GM18867 (cell line): ENCODE results near the gene MYO10.
"Not testable (repeated sequence)": the region's sequence is repeated elsewhere in the genome, so short reads cannot be mapped to it uniquely, and the experiment has no call there.

Experiments used
- ATAC-seq: cut with Tn5 transposase; IDR thresholded peaks from one replicate; pipeline ENCODE4 v1.9.1; 2021; ENCODE audit warnings: mild to moderate bottlenecking, moderate library complexity; ENCODE audit not compliant: unreplicated experiment

The MYO10 gene

DNA sequence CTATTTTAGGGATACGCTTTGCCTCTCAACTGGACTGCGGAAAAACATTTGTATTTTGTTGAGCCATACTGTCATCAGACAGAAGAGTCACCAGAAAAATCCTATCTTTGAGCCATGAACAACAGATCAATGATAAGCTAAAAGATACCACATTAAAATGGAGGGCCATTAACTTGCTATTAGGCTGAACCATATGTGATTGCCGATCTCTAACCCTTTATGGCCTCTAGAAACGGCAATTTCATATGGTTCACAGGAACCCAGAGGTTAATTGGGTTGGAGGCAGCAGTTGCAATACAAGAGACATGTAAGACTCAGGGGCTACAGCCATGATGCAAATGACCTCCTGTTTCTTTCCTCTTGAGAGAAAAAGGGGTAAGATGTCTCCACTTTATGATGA is 69.8 kb downstream of the MYO10 start:
- no peak for ATAC-seq

DNA sequence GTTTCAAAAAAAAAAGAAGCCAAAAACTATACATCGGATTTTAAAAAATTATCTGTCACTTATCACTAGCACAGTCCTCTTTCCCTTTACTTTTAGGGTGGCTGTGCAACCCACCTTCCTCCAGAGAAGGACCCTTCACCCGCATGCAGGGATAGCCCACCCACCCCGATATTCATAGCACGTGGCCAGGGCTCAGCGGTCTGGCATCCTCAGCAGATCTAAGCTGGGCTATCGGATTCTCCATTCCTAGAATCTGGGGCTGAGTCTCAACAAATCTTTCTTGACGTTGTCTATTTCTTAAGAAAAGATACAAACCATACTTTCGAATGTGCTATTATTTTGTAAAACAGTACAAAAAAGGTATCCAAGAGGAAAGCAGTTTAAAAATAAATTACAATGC is 70.9 kb downstream of the MYO10 start:
- ATAC-seq: no peak

DNA sequence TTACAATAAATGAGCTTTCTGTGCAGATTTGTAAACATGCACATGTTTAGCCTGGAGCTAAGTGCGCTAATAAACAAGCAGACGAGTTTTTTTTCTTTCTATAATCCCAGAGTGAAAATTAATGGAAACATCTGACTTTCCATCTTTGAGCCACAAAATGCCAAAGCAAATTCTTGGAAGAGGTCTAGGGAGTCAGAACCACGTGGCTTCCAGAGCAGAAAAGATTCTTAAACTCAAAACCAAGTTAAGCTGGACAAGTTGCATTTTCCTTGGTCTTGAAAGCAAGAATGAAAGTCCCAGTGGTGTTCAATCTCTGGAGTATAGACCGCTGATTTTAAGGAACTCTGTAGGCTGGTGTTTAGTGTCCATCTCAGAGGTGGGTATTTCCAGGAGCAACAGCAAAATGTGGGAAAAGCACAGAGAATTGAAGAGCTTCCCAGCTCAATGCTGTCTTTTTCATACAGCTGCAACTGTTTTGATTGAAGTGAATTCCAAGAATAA is 71.4 kb downstream of the MYO10 start:
- no peak for ATAC-seq

DNA sequence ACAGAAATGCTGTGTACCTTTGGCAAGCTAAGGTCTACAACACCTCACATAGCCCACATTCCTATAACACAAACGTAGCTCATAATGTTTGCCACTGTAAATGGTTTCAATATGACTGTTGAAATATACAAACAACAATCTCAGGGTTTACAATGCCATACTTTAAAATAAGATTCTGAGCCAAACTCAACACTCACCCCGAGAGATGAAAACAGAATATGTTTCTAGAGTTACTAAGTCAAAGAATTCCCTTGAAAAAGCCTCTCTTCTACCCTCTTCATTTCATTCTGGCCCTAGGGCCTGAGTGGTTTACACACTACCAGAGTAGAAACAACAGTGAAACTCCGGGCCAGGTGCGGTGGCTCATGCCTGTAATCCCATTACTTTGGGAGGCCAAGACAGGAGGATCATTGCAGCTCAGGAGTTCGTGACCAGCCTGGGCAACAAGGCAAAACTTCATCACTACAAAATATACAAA is 72.6 kb downstream of the MYO10 start:
- no peak for ATAC-seq

DNA sequence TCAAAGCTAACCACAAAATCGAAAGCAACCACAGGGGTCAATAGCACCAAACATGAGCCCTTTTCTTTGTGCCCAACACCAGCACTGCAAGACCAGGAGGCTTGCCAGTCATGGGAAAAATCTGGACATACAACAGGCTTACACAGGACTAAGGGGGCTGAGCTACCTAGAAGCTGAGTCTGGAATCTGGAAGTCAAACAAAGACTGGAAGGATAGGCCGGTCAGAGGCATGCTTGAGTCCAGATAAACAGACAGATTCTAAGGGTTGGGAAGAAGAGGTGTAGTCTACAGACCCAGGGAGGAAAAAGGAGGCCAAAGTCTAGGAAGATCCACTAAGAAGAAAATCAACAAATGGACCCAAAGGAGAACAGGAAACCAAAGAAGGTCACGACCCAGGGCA is 73.3 kb downstream of the MYO10 start:
- ATAC-seq: no peak

DNA sequence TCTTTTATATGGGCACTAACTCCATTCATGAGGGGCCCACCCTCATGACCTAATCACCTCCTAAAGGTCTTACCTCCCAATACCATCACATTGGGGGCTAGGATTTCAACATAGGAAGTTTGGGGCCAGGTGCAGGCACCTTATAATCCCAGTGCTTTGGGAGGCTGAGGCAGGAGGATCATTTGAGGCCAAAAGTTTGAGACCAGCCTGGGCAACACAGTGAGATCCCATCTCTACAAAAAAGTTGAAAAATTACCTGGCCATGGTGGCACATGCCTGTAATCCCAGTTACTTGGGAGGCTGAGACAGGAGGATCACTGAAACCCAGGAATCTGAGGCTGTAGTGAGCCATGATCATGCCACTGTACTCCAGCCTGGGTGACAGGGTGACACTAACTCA is 76.7 kb downstream of the MYO10 start:
- ATAC-seq: no peak

DNA sequence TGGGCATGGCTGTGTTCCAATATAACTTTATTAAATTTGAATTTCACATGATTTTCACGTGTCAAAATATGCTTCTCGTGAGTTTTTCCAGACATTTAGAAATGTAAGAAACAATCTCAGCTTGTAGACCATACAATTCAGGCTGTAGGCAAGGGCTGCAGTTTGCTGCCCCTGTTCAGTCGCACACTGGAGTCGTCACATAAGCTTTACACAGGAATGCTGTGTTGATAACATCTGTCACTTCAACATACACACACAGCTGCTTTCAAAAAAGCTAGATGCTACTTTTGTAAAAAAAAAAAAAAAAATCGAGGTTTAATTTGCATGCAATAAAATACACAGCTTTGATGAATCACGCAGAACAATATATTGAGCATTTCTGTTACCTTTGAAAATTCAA is 77.9 kb downstream of the MYO10 start:
- ATAC-seq: no peak

DNA sequence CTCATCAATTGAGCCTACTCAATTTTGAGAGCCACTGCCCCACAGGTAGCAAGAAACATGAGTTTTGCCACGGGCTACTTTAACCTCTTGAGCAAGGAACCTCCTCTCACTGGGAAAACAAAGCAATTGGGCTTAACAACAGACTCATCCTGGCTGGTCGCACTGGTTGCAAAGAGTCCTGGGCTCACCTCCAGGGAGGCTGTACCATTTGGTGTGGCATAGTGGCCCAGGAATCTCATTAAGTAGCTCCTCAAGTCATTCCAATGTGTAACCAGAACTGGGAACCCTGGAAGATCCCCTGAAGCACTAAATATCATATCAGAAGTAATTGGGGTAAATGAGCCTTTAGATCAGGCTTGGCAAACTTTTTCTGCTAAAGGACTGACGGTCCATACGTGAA is 78.5 kb downstream of the MYO10 start:
- no peak for ATAC-seq

DNA sequence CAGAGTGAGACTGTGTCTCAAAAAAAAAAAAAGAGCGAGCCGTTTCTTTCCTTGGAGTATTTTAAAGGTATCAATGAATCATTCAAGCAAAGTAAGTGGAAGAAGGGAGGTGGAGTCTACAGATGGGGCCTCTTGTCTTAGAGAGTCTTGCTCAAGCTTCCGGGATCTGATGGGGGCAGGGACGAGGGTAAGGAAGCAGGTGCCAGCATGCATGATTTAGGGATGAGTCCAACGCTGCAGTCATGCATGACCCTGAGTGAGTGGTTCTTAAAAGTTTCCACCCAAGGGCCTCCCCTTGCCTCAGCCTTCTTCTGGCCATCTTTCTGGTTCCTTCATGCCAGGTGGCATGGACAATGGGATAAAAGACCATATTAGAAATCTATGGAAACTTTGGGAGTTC is 79.6 kb downstream of the MYO10 start:
- no peak for ATAC-seq

DNA sequence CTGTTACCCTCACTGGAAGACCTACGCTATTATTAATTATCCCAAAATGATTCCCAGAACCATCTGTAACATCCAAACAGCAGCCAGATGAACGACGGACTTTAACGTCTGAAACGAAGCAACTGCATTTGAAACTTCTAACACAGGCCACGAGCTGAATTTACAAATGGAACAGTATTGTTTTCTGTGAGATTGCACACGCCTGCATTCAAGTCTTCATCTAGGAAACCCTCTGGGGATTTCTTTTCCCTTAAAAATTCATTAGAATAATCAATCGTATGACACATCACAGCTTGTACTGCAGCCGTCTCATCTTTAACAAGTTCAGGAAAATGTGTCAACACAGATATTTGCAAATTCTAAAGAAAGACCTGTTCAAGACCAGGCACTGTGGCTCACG is 80.2 kb downstream of the MYO10 start:
- no peak for ATAC-seq

DNA sequence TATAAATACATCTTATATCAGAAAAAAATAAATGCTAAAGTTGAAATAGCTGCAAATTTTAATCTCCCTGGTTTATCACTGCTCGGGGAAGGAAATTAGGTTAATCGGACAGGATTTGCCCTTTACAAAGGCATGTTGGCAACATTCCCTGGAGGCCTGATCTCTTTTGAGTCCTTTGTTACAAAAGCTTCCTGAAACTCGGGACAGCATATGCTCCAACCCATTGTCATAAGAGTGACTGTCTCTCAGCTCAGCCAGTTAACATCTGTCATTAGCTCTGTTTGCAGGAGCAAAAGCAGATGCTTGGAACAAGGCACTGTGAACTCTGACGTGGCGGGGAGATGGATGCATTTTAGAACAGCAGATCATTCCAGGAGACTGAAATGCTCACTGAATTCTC is 80.6 kb downstream of the MYO10 start:
- no peak for ATAC-seq

DNA sequence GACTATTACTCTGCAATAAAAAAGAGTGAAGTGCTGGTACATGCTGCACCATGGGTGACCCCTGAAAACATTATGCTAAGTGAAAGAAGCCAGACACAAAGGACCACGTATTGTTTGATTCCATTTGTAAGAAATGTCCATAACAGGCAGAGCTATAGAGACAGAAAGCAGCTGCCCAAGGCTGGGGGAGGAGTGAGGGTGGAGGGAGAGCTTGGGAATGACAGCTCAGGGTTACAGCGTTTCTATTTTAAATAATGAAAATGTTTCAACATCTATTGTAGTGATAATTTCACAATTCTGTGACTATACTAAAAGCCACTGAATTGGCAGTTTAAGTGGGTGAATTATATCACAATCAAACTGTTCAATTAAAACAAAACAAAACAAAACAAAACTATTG is 81.7 kb downstream of the MYO10 start:
- no peak for ATAC-seq

DNA sequence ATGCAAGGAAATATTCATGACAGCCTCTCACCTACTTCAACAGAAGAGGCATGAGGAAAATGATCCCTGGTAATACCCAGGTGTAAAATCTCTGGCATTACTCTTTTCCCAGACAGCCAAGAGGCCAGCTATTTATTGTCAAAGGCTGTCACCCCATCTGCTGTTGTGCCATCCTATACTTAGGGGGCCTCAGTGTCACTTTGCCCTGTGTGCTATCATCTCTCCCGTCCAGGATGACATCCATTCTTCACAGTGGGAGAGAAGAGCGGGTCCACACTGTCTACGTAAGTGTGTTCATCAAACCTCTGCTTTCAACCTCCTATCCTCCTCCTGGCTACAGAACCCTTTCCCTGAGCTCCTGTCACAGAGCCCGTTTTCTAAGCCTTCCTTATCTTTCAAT is 82.6 kb downstream of the MYO10 start:
- no peak for ATAC-seq

DNA sequence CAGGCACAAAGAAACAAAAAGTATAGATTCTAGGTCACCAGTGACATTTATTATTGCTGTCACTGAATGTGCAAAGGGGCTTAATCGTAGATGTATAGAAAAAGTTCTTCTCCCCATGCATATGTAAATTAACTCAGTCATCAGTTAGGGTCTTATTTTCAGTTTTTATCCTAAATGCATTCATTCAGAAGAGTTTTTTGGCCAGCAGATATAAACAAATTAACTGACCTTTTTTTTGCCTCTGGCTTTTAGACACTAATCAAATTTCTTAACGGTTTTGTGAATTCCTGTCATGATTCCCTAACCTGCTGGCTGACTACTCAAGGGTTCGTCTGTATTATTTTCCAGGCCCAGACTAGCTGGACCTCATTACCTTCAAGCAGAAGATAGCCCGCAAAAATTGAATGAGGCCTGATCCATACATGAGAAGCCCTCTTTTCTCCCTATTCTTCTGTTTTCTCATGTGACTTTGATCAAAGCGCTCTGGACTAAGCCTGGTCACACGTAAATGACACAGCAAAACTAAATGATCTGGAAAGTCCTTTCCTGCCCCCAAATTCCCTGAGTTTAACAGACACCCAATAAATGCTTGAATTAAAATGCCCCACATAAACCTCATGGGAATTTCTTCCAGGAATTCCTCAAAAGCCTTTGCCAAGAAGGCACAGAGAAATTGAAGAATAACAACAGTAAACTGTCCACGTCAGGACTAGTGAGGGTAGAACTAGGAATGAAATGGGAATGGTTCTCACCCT is 83.7 kb downstream of the MYO10 start:
- no peak for ATAC-seq

DNA sequence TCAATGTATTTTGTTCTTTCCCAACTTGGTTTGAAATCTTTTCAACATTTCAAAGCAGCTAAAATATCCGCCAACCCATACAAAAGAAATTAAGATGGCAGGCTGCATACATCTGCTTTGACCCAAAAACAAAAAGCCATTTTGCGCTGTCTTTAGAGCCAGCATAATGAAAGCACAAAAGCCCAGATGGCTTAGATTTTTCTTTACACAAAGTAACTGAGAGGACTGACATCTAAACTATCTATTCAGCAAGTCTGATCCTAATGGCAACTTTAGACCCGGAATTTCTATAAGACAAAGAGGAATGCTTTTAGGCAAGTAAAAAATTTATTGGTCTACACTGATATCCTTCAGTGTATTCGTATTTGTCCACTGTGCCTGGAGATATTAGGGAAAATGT is 86.3 kb downstream of the MYO10 start:
- no peak for ATAC-seq

DNA sequence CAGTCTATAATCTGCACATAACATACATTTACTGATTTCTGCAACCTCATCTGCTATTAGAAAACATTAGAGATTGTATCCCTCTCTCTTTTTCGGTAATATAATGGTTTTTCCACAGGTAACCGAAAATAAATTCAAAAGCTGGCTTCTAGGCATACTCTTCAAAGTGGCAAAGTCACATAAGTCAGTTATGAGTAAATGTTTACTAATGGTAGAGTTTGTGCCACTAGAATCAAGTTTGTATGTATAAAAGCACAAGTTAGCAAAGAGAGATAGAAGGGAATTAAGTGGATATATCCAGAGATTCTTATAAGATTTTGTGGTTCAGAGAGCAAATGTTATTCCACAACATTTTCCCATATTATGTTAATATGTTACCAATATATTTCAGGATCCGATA is 86.9 kb downstream of the MYO10 start:
- ATAC-seq: no peak

DNA sequence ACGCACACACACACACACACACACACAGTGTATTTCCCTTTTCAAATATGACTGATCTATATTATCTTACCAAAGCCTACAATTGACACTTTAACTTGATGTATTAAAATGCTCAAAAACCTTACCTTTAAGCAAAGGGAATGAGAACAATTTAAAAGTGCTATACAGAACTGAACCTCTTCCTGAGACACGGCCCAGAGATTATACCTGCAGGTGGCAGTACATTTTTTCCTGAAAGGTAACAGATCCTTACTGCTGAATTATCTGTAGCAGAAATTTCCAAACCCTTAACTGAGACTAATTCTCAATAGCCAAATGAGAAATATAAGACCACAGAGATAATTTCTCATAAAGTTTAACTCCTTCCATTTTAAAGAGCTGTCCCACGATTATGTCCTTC is 91.1 kb downstream of the MYO10 start:
- no peak for ATAC-seq

DNA sequence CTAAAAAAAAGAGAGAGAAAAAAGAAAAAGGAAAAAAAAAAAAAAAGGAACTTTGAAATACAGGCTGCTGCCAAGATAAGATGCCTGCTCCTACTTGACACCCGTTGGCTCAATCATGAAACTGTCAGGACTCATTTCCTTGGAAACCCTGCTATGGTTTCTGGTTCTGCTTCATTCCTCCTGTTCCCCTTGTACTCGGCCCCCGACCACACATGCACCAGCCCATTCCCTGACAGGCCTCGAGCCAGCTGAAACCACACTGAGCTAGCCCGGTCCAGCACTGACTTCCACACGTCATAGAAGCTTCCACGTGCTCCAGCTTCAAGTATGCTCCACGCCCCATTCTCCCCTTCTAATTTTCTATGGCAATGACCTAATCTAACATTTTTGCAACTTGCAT is 93.2 kb downstream of the MYO10 start:
- no peak for ATAC-seq

DNA sequence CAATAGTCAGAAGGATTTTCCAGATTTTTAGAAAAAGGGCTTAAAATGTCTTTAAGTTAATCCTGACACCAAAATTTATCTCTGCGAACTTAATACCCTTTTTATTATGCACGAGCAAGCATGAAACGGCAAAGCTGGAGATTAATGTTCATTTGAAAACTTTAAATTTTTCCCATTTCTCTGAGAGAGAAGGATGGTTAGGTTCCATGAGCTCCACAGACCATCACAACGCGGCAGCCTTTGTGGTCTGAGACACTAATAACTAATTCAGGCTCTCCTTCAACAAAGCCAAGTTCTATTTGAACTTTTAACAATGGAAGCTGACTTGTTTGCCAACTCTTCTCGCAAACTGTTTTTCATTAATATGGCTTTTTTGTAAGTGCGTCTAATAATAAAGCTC is 94.7 kb downstream of the MYO10 start:
- ATAC-seq: no peak

DNA sequence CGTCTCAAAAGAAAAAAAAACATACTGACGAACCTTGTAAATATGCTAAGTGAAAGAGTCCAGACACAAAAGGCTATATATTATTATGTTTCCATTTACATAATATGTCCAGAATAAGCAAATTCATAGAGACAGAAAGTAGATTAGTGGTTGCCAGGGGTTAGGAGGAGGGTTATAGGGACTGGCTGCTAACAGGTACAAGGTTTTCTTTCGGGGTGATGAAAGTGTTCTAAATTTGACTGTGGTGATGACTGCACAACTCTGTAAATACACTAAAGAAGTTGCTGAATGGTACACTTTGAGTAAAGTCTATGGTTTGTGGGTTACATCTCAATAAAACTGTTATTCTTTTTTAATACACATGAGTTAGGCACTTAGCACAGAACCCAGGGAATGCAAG is 98.8 kb downstream of the MYO10 start:
- no peak for ATAC-seq

DNA sequence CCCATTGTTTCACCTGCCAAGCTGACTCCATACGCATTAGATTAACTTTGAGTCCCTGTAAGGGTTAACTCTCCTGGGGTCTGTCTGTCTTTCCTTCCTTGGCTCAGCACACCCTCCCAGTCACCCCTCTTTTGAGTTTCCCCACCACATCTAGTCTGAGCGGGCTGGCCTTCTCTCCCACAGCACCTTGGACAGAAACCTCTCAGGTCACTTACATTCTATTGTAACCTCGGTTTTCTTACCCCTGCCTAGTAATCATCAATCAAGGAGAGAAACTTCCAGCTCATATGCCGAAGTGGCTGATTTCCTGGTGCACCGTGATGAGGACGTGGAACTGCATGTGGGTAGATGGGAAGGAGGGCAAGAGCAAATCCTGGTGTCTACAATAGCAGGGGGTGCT is 102.1 kb downstream of the MYO10 start:
- no peak for ATAC-seq

DNA sequence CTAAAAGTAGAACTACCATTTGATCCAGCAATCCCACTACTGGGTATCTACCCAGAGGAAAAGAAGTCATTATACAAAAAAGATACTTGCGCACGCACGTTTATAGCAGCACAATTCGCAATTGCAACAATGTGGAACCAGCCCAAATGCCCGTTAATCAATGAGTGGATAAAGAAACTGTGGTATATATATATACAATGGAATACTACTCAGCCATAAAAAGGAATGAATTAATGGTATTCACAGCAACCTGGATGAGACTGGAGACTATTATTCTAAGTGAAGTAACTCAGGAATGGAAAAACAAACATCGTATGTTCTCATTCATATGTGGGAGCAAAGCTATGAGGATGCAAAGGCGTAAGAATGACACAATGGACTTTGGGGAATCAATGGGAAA is 104.8 kb downstream of the MYO10 start:
- ATAC-seq: not testable (repeated sequence)

DNA sequence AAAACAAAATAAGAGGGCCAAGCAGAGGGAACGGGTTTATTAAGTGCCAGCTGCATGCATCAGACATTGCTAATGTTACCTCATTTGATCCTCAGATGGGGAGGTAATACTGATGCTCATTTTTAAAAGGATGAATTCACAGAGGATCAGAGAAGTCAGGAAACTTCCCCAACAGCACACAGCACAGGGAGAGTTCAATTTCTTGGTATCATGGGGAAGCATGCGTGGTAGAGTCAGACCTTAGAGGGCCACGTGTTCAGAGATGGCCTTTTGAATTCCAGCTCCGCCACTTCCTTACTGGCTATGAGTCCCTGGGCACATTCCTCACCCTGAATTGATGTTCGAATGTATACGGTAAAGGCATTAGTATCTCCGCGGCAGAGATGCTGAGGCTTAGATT is 108.3 kb downstream of the MYO10 start:
- no peak for ATAC-seq
